HG02623 (cell line): Measurements from ENCODE around the gene BICRA.

ENCODE experiments used
- ATAC-seq: cut with Tn5 transposase; IDR thresholded peaks from one replicate; pipeline ENCODE4 v1.9.1; 2021; ENCODE audit warnings: moderate library complexity; ENCODE audit not compliant: unreplicated experiment

BICRA gene

DNA sequence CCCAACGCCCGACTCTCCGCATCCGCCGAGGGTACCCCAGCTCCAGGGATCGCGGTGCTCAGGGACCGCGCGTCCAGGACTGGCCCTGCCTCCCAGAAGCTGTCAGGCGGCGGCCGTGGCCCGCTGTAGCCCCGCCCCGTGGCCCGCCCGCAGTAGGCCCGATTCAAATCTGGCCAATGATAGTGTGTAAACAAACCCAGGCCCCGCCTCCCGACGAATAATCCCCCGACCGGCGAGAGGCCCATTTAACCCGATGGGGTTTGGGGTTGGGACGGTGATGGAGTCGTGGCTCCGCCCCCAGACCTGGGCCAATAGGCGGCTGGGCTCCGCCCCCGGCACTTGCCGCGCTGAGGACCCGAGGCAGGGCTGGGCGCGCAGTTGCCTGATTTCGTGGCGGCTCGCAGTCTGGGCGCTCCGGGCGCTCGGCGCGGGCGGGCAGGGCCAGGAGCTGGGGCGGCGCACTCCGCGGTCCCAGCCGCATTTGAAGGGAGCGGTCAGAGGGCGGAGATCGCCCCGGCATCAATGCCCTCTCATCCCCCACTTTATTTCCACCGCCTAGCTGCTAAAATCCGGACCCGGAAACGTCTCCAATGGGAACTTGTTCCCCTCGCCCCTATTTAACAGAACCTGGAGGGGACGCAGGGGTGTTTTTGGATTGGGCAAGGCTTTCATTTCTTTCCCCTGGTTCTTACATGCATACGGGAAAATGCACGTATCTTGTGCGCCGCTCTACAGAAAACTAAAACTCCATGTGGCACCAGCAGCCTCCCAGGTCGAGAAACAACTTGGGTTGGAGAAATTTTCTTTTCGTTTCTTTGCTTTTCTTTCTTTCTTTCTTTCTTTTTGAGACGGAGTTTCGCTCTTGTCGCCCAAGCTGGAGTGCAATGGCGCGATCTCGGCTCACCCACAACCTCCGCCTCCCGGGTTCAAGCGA lies 8.4 kb upstream of the BICRA start:
- peak; percentile 96 for ATAC-seq

DNA sequence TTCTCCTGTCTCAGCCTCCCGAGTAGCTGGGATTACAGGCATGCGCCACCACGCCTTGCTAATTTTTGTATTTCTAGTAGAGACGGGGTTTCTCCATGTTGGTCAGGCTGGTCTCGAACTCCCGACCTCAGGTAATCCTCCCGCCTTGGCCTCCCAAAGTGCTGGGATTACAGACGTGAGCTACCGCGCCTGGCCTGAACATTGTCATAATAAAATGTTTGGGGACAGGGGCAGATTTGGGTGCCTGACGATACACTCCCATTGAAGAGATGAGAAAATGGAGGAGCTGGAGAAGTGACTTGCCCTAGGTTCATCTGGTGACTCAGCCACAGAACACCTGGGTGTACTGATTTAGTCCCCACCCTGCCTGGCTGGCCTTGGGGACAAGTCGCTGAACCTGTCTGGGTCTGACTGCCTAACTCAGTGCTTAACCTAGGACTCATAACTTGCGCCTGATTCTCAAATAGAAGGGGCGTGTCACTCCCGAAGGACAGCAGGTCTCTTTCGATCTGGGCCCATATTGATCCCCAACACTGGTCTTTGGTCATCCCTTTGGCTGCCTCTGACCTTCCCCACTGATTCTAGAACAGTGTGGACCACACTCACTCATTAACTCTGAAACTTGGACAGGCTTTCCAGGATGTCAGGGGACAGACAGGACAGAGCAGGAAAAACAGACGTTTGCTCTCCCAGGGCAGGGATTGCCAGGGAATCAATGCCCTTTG lies 7.6 kb upstream of the BICRA start:
- no peak for ATAC-seq

DNA sequence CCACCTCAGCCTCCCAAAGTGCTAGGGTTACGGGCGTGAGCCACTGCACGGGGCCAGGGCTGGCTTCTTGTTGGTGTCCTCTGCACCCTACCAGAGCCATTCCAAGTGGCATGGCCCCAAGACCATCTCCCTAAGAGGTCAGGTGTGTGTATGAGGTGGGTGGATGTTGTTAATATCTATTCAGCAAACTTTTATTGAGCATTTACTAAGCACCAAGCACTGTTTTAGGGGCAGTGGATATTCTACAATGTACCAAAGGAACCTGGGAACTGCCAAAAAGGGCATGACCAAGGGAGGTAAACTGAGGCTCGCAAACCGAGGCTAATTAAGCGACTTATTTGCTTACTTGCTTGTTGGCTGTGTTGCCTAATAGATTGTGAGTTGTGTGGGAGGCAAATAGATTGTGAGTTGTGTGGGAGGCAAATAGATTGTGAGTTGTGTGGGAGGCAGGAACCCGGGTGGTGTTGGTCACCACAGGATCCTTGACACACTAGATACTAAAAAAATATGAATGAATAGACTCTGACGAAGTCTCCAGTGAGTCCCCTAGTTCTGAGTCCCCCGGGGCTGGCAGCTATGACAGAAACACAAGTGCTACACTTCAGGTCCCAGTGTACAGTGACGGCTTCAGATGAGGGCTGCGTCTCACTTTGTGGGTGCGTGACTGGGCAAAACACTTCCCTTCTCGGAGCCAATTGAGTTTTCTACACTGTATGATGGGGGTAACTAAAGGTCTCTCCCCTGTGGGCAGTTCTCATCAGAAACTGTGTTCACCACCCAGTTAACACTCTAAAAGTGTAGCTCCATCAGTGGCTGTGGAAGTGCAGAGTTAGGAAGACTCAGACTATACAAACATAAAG lies 5.0 kb upstream of the BICRA start:
- no peak for ATAC-seq

DNA sequence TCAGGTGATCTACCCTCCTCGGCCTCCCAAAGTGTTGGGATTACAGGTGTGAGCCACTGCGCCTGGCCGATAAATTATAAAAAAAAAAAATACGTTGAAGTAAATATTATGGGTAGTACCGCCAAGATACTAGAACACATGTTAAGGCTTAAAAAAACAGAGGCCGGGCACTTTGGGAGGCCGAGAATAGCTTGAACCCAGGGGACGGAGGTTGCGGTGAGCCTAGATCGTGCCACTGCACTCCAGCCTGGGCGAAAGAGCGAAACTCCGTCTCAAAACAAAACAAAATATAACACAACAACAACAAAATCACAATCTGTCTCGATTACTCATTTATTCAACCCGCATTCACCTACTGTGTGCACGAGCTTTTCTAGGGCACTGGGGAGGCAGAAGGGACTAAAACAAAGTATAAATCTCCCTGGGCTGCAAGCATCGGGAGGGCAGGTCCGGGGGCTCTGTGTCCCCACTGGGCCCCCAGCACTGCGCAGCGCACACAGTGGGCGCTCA lies 1.3 kb upstream of the BICRA start:
- no peak for ATAC-seq

DNA sequence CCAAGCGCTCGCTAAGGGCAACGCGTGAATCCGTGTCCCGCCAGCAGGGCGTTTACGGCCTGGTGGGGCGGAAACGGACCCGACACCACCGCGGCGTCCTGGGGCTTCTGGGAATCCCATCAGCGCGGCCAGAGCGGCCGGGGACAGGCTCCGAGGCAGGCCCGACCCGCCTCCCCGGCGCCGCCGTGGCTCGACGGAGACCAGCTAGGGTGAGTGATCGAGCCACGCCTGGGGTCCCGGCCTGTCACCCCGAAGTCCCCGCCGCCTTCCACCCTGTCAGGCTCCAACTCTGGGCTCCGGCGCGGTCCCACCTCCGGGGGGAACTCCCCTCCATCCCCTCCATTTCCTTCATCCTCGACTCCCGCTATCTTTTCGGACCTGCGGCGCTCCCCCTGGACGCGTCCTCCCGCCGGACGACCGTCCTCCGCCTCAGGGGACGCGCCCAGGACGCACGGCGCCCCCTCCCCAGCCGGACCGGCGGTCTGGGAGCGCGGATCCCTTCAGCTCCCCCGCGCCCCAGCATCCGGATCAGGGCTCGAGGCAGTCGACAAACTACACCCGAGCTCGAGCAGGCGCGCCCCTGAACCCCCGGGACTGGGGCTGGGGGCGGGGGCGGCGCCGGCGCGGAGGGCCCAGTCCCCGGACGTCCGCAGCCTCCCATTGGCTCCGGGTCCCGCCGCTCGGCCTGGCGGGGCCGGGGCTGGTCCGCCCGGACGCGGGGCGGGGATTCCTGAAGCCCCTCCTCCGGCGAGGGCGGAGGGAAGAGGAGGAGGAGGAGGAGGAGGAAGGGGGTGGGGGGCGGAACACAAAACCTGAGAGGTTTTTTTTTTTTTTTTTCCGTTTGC lies 638 bp upstream of the BICRA start:
- peak; percentile 81 for ATAC-seq

DNA sequence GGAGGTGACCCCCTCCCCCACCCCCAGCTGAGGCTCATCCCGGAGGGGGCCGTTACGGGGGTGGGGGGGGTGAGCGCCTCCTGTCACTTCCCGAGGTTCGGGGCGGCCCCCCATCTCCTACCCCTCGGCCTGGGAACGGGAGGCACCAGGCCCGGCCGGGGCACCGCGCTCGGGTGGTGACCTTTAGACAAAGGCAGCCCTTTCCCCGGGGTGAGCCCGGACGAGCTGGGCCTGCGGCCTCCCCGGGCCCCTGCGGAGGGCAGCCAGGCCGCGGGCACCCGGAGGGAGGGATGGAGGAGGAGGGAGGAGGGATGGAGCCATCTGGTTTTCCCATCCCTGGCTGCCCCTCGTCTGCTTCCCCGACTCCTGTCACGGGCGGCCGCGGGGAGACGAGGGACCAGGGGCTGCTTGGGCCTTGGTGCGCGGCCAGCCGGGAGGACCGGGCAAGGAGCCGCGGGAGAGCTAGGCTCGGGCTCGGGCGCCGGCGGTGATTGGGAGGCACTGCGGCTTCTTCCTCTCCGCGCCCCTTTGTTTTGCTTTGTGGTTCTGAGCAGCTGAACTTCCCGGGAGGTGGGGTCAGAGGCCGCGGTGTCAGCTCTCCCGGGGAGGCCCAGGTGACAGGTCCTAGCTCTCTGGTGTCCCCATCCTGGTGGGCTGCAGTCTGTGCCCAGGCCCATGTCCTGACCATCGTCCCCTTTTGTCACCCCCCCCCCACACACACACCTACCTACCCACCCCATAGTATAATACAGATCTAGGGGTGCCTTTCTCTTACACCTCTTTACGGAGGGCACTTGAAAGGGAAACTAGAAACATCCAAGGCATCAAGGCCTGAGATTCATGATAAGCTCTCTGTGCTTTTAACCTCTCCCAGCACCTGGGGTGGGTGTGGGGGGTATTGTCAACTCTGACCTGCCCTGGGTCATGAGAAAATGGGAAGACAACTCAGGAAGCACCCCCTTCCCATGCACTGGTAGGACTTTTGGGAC lies 1.3 kb downstream of the BICRA start:
- ATAC-seq = no peak

DNA sequence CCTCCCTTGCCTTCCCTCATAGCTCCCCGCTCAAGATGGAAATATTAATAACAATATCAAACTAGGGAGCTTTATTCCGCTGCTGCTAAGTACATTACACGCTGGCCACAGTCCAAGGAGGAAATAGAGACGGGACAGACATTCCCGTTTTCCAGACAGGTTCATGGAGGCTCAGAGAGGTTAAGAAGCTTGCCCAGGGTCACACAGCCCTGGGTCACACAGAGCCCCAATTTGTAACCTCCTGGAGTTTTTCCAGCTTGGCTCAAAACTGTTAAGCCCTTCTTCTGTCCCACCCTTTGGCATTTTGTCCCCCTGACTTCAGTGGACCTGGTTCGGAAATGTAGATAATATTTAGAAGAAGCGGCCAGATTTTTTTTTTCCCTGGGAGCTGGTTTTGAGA lies 2.0 kb downstream of the BICRA start:
- no peak for ATAC-seq

DNA sequence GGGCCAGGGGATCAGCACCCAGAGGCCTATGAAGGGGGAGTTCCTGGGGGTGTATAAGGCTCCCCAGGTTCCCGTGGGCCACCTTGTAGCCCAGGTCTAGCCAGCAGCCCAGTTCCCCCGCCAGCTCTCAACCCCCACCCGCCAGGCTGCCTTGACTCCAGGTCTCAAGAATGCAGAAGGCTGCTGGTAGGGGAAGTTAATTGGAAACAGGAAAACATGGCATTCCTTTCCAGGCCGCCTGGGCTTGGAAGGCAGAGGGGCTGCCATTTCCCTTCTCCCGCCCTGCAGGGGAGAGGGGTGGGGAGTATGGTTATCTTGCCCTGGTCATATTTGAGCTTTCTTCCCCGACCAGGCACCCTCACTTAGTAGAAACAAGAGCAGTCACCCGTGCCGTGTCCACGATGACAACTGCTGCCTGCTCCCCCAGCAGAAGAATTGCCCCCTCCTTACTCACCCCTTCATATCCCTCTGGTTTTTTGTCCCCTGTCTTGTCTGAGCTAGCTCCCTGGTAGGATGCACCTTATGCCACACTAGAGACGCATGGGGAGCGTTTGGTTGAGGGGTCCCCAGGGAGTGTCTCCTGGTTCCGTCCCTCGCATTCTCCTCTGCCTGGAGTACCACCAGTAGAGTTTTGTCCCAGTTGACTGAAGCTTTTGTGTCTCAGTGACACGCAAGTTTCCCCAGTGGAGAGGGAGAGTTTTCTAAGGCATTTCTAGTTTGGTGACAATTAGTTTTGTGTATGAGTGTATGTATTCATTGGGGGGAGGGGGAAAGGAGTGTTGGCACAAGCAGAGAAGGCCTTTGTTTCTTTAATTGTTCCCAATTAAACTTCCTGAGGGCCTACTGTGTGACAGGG lies 4.5 kb downstream of the BICRA start:
- no peak for ATAC-seq

DNA sequence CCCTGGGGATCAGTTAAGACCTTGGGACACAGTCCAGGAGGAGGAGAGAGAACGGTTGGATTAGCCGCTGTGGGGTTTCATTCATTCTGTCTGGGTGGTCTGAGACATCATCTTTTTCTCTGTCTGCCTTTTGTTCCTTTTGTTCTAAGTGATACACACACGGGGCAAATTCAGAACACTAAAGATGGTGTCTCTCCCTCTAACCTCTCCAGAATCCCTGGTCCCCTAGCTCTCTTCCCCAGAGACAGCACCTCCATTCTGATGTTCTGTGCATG lies 5.0 kb downstream of the BICRA start:
- ATAC-seq = no peak

DNA sequence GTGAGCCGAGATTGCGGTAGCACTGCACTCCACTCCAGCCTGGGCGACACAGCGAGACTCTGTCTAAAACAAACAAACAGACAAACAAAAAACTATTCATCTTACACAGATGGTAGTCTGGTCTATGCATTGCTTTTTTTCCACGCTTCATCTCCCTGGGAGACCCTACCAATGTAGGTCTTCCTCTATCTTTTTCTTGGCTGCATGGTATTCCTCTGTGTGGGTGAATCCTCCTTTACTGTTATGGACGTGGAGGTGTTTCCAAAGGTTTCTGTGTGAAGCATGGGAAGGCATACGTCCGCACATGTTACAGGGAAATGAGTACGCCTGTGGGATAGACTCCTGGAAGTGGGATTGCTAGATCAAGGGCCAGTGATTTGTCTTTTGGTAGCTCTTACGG lies 5.6 kb downstream of the BICRA start:
- no peak for ATAC-seq

DNA sequence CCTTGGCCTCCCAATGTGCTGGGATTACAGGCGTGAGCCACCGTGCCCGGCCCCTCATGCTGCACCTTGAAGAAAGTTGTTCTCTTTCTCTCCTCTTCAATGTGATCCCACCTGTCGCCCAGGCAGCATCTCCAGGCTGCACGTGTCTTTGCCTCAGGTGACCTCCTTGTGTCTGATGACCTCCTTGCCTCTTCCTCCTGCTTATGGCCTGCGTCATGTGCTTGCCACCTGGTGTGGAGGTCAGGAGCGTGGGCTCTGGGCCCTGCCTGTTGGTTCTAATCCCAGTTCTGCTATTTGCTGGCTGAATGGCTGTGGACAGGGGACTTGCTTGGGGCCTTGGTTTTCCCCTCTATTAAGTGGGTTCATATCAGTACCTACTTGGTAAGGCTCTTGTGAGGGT lies 6.3 kb downstream of the BICRA start:
- ATAC-seq = no peak

DNA sequence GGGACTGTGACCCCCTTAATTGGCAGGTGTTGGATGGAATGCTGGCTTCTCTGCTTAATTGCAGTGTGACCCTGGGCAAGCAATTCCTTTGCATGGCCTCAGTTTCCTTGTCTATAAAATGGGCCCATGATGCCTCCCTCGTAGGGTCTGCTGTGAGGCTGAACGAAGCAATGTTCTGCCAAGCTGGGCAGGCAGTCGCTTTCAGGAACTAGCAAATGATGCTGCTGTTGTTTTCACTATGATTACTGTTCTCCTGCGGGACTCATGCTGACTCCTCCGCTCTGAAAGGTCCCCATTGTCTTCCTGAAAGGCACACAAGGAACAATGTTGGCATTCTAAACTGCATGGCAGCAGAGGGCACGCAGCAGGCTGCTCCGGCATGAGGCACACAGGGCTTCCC lies 6.8 kb downstream of the BICRA start:
- no peak for ATAC-seq

DNA sequence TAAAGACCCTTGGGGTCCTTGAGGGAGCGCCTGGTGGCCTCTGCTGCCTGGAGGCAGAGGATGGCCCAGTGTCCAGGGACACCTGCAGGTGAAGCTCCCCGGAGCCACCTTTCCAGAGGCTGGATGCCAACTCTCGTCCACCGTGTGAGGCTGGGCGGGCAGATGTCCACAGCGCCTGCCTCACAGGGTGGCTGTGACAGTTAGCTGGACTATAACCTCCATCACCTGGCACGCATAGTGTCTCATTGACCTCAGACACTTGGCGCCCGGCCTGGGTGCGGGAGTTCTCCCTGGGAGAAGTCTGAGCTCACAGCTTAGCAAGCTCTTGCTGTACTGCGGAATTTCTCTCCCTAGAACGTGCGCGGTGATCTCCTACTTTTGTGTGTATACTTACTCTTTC lies 9.8 kb downstream of the BICRA start:
- ATAC-seq = no peak

DNA sequence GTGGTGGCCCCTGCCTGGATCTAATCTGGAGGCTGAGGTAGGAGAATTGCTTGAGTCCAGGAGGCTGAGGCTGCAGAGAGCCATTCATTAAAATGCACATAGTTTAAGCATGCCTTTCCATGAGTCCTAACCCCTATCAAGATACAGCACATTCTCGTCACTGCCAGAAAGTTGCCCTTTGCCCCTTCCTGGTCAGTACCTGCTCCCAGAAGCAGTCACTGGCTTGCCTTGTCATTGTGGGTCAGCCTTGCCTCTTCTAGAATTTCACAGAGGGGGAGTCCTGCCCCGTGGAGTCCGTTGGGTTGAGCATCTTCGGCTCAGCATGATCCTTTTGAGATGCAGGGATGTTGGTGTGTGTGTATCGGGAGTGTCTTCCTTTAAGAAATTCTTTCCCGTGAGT lies 10.8 kb downstream of the BICRA start:
- no peak for ATAC-seq

DNA sequence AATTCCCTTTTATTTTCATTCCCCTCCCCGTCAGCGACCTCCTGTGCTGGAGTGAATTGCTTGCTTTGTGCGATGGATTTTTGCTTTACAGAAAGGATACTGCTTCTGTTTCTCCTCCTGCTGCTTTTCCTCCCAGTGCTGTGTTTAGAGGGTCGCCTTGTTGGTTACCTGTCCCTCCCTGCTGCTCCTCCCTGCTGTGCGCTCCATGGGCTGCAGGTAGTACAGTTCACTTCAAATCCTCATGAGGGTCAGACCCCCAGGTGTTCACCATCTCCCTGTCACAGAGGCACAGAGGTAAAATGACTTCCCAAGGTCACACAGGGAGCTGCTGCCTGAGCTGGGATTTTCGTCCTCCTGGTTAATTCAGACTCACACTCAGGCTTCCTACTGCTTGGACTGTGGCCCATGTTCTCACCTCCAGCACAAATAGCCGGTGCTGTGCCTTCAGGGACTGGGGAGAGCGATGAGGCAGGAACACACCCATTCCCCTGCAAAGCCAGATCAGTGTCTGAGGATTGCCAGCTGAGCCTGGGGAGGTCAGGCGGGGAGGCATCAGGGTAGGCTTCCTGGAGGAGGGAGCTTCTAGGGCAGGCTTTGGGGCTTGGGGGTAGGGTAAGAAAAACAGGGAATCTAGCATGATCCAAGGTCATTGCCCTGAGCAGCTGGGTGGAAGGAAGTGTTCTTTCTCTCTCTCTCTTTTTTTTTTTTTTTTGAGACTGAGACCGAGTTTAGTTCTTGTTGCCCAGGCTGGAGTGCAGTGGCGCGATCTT lies 14.4 kb downstream of the BICRA start:
- ATAC-seq = no peak

DNA sequence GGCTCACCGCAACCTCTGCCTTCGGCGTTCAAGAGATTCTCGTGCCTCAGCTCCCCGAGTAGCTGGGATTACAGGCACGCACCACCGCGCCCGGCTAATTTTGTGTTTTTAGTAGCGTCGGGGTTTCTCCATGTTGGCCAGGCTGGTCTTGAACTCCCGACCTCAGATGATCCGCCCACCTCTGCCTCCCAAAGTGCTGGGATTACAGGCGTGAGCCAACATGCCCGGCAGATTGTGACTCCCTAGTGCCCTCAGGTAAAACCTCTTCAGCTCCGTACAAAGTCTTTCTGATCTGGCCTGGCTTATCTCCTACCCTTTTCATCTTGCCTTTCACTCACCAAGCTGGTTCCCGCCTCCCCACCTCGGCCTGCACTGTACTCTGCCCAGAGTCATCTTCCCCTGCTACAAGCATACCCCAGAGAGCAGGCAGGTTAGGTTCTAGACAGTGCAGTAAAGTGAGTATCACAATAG lies 15.0 kb downstream of the BICRA start:
- ATAC-seq = no peak

DNA sequence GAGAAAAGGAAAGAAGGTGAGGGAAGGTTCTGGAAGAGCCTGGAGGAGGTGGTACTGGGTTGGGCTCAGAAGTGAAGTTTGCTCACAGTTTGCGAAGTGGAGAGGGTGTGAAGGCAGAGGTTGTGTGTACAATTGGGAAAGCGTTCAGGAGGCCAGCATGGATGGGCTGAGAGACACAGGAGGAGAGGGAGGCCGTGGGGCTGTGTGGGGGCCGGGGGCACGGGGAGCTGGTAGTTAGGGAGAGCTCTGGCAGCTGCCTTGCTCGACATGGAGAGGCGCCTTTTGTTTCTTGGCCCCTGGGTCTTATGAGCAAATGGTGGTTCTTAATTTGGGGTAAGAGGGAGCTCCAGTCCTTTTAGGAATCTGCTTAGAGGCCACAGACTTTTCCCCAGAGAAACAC lies 16.7 kb downstream of the BICRA start:
- no peak for ATAC-seq

DNA sequence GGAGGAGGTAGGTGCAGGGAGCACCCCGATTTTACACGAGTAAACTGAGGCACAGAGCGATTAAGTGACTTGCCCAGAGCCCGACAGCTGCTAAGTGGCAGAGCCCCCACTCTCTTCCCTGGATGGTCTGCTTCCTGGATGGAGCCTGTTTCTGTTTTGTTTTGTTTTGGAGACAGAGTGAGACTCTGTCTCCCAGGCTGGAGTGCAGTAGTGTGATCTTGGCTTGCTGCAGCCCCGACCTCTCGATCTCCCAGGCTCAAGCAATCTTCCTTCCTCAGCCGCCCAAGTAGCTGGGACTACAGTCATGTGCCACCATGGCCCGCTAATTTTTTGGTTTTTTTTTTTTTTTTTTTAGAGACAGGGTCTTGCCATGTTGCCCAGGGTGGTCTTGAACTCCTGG lies 17.3 kb downstream of the BICRA start:
- ATAC-seq = no peak
